Kidney epithelial cell (primary cell): ENCODE measurements around the gene WDR6. TPM values are rescaled to one million over a fixed set of nuclear protein-coding genes. Genes with fewer than 3 reads are reported as not detected.

Source experiments
- DNase-seq: peaks from one replicate; pipeline ENCODE4 v3.0.0-alpha.2; 2010; ENCODE audit warnings: low read depth
- H3K27me3 ChIP-seq: 2 replicates; pipeline ENCODE4 v1.6.0; 2011; ENCODE audit warnings: low read length; ENCODE audit not compliant: control insufficient read depth, insufficient read depth
- H3K36me3 ChIP-seq: 2 replicates; pipeline ENCODE4 v1.5.1; 2011; ENCODE audit warnings: low read length; ENCODE audit not compliant: control insufficient read depth, insufficient read depth
- H3K4me3 ChIP-seq: 2 replicates; pipeline ENCODE4 v1.5.1; 2011; ENCODE audit warnings: low read depth, mild to moderate bottlenecking, control low read depth, low read length
- total RNA-seq: library from RNA; depleted of rRNA; stranded (reverse); fragments of >200 nt; gene quantifications from 2 replicates; pipeline ENCODE4 v1.2.3, GENCODE V29; 2015
- TF ChIP-seq, protein P1 (sequence below): IDR thresholded peaks from 2 replicates; pipeline ENCODE4 v1.5.1; 2011; ENCODE audit warnings: mild to moderate bottlenecking, moderate library complexity, low read length, control low read depth, inconsistent platforms; ENCODE audit not compliant: insufficient read depth, poor library complexity, severe bottlenecking

WDR6 gene
- total RNA-seq, 1 donor from 2014 or later, result 124 TPM

- peaks cover 1% of the 10 kb centered on the region for H3K36me3 ChIP-seq
- no peaks in the 10 kb centered on the region for H3K27me3 ChIP-seq
- H3K4me3 ChIP-seq, result no peak overlapping the region
- no peak for DNase-seq
- TF ChIP-seq, protein P1, sequence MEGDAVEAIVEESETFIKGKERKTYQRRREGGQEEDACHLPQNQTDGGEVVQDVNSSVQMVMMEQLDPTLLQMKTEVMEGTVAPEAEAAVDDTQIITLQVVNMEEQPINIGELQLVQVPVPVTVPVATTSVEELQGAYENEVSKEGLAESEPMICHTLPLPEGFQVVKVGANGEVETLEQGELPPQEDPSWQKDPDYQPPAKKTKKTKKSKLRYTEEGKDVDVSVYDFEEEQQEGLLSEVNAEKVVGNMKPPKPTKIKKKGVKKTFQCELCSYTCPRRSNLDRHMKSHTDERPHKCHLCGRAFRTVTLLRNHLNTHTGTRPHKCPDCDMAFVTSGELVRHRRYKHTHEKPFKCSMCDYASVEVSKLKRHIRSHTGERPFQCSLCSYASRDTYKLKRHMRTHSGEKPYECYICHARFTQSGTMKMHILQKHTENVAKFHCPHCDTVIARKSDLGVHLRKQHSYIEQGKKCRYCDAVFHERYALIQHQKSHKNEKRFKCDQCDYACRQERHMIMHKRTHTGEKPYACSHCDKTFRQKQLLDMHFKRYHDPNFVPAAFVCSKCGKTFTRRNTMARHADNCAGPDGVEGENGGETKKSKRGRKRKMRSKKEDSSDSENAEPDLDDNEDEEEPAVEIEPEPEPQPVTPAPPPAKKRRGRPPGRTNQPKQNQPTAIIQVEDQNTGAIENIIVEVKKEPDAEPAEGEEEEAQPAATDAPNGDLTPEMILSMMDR, result no peak
Measured at GRCh38 chr3:49016414-49017228, 9.4 kb downstream of the WDR6 start.

- Histone ChIP-seq H3K36me3 (peaks cover 1% of the 10 kb centered on the region), H3K4me3 (peak overlapping the region; percentile 77), H3K27me3 (no peaks in the 10 kb centered on the region)
- no peak for DNase-seq
- TF ChIP-seq, protein P1, result no peak
Measured at GRCh38 chr3:49017229-49017970, 10.2 kb downstream of the WDR6 start.

DNA sequence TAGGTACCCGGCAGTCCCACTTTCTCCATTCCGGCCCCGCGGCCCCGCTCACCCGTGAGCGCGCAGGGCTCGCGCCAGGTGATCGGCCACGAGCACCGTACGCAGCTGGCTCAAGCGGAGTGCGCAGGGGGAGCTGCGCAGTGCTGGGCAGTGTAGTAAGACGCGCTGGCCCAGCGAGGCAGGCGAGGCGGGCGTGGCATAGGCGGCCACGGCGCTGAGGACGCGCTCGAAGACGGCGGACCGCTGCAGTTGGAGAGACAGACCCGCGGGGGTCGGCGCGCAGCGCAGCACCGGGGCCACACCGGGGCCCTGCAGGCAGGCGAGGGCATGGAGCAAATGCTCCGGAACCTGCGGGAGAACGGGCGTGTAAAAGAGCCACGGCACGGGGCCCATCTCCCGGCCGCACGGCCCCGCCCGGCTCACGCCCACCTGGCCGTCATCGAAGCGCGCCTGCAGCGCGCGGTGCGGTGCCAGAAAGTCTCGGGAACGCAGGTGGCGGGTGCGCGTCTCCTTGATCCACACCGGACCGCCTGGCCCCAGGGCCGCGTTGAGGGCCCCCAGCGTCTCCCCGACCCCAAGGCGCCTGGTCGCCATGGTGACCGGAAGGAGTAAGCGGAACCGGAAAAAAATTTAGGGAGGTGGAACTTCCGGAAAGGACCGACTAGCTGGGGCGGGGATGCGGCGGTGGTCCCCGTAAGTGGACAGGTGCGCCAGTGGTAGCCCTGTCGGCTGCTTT is 10.9 kb downstream of the WDR6 start, which contains the start of gene DALRD3:
TSS of gene DALRD3 (minus strand) at position 610 of the 736 bp plus-strand sequence. CDS start at position 594, 16 bp downstream.
- DNase-seq, result peak; percentile 23
- TF ChIP-seq, protein P1, result no peak
- no peaks in the 10 kb centered on the region for H3K27me3 ChIP-seq
- H3K4me3 ChIP-seq, result peak within 1 kb of the TSS; percentile 77
- H3K36me3 ChIP-seq, result peaks cover 1% of the 10 kb centered on the region

- TF ChIP-seq, protein P1, result no peak
- peak overlapping the region; percentile 77 for H3K4me3 ChIP-seq
- DNase-seq, result no peak
- no peaks in the 10 kb centered on the region for H3K27me3 ChIP-seq
- peaks cover 1% of the 10 kb centered on the region for H3K36me3 ChIP-seq
Measured at GRCh38 chr3:49018707-49019006, 11.5 kb downstream of the WDR6 start.

- no peak for DNase-seq
- Histone ChIP-seq H3K27me3 (no peaks in the 10 kb centered on the region), H3K36me3 (peaks cover 3% of the 10 kb centered on the region), H3K4me3 (peak overlapping the region; percentile 88)
- TF ChIP-seq, protein P1, result no peak
Measured at GRCh38 chr3:49019941-49020329, 12.7 kb downstream of the WDR6 start.
